NCI-H1092 treated with DMSO at 0.1 percent for 48 hours (cell line): ENCODE data around the gene GLT6D1.

ENCODE experiments used
- DNase-seq: peaks from one replicate; lab custom pipeline; 2025; lab: John Stamatoyannopoulos, UW

Gene GLT6D1

DNA sequence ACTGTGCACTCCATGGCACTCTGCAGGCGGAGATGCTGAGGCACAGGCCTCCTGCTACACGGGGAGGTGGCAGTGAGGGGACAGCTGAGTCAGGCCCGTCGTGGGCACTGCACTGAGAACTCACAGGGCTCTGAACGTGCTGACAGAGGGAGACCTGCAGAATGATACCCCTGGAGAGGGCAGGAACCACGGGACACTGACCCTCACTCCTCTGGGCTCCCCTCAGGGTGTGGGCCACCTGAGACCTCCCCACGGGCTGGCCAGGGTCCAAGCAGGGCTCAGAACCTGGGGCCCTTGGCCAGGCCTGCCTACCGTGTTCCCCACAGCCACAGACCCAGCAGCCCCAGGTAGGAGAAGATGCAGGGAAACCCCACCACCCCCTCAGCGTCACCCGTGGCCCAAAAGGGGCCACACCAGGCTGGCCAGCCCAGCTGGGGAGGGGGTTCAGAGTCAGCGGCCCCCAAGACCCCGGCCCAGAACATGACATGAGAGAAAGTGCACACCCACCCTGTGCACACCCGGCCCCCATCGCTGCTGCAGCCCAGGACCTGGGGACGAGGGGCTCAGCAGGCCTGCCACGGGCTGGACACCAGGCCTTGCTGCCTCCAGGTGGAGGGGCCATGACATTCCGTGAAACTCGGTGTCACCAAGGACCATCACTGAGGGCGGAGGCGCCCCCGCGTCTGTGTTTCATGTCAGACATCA is 30.9 kb downstream of the GLT6D1 start:
- DNase-seq = no peak

DNA sequence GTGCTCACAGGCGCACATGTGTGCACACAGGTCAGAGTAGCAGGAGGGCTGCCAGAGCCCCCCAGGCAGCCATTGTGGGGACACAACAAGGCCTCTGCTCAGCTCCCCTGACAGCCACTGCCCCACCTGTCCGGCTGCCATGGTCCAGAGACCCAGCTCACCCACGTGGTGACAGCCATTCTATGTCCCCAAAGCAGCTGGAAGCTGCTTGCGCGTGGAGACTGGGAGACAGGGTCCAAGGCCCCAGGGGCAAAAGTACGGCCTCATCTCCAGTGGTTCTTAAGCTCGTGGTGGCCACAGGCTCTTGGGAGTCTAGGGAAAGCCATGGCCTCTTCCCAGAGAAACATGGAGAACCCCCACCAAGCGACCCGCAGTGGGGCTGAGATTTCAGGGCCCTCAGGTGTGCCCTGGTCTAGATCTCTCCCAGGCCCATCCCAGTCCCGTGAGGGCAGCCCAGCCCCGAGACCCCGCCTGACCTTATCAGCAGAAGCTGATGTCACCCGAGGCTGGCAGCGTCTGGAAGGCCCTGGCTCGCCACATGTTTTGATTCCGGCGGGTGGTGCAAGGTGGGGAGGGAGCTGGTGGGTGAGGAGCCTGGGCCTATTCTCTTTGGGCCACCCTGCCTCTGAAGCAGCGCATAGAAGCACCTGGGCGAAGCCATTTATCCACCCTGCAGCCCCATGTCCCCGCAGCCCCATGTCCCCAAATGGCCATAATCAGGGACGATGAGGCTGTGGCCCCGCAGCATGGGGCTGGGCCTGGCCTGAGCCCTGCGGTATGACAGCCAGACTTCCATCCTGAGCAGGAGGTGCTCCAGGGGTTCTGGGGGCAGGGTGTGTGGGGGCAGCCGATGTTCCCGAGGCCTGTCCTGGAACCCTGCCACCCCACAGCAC is 31.7 kb downstream of the GLT6D1 start:
- DNase-seq = no peak

DNA sequence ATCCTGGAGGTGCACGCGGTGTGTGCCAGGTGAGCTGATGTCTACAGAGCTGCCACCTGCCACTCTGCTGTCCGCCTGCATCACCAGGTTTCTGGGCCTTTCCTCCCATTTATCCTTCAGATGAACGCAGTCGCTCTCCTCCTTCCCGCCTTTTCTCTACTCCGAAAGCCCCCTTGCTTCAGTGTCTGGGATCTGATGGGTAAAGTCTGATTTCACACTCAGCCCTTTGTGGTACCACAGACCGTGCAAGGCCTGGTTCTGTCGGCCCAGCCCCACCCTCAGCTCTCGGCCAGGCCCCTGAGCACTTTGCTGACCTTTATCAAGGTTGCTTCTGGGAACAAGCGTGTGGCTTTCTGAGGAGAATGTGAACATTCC is 32.5 kb downstream of the GLT6D1 start:
- no peak for DNase-seq

DNA sequence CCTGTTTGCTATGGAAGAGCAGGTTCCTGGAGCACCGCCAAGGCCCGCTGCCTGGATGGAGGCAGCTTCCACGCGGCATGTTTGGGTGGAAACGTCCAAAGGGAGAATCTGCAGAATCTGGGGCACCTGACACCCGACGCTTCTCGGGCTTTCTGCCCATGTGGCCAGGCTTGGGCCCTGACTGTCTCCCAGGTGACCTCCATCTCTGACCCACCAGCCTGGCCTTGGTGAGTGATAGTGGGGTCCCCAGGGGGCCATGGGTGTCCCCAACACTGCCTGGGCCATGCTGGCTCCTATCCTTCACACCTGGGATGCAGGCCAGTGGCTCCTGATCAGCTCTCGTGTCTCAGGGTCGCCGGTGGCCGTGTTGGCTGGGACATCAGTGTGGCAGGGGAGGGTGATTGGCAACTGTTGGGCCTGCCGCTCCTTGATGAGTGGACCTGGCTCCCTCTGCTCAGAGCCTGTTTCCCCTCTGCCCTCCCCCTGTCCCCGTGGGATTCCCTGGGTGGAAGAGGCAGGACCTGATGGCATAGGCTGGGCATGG is 34.0 kb downstream of the GLT6D1 start:
- DNase-seq = no peak

DNA sequence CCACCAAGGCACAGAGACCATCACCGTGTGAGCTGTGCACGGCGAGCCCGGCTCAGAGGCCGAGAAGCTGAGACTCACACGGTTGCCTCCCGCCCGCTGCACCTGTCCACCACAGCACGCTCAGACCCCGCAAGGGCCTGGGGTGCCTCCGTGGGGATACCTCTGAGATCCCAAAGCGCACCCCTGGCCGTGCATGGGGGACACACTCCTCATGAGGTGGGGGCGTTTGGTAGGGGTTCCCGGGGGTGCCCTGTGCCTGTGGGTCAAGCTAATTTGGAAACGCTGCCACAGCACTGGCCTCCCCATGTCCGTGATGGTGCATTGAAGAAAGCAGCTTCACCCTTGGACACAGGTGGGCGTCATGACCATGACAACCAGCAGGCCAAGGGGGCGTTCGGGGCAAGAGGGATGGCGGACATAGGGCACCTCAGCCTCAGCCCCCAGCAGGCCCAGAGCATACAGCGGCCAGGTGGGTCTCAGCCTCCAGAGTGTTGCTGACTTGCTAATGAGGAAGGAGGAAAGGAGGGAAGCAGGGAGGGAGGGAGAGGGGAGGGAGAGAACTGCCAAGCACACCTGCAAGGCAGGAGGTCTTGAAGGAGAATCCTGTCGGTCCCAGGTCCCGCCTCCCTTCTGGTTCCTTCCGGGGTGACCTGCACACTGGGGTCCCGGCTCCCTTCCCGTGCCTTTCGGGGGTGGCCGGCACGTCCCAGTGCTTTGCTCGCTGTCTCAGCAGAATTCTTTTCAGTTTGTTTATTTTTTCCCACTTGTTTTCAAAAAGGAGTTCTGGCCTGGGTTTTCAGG is 34.7 kb downstream of the GLT6D1 start:
- DNase-seq = no peak

DNA sequence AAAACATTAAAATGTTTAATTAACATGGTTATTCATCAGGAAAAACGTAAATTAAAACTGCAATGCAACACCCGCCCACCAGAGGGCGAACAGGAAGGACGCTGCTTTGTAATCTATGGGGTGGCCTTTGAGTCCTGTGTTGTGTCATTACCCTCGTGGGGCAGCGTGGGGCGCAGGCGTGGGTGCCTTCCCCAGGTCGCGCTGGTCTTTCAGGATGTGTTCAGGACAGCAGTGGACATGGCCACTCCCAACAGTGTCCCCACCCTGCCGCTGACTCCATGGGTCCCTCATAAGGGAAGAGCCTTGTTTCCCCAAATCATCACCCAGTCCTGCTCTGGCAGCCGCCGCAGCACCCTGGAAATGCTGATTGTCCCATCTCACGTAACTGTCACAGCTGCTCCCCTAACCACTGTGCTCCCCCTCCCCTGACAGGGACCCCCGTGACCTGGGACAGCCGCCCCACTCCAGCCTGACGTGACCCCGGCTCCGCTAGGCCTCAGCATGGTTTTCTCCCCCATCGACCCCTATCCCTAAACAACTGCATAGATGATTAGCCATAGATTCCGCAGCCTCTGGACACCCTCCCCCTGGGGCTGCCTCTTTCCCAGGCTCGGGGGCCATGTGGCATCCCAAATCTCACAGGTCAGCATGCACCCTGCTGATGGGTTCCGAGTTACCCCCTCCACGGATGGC is 36.4 kb downstream of the GLT6D1 start:
- peak; percentile 5 for DNase-seq

DNA sequence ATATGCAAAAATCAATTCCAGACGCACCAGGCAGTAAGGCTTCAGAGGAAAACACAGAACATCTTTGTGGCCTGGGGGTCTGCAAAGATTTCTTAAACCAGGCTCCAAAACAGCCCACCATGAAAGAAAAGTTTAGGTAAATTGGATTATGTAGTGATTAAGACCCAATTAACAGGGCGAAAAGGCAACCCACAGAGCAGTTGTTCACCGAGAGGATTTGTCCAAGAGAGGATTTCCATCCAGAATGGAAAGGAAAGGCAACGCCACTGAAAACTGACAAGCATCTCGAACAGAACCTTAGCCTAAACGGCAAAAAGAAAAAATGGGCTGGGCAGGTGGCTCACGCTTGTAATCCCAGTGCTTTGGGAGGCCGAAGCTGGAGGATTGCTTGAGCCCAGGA is 37.4 kb downstream of the GLT6D1 start:
- no peak for DNase-seq

DNA sequence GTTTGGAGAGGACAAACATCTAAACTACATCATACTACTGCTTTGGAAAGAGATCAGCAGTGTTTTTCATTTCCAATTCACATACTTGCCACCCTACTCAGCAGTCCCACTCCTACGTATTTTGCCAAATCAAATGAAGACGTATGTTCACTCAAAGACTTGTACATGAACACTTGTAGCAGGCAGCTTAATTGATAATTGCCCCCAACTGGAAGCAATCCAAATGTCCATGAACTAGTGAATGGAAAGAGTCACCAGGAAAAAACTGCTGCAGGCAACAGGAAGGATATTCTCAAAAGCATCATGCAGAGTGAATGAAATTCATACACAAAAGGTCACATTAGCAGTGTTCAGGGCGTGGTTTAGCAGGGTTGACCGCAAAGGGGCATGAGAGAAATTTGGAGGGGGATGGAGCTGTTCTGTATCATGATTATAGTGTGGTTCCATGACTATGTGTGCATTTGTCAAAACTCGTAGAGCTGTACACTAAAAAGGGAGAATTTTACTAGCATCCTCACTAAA is 39.0 kb downstream of the GLT6D1 start:
- no peak for DNase-seq

DNA sequence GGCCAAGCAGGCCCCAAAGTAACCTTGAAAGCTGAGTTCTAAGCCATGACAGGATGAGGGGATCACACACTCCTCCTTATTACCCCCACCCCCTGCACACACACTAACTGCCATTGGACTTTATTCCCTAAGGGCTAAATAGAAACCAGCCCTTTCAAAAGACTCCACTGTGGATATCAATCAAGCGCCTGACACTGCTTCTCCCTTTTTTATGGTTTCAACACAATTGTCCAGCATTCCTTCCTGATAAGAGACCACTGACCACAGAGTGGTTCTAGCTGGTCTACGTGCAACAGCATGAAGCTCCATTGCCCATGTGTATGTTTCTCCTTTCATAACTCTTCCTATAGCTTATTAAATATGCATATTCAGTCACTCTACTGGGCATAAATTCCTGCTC is 43.1 kb downstream of the GLT6D1 start:
- no peak for DNase-seq

DNA sequence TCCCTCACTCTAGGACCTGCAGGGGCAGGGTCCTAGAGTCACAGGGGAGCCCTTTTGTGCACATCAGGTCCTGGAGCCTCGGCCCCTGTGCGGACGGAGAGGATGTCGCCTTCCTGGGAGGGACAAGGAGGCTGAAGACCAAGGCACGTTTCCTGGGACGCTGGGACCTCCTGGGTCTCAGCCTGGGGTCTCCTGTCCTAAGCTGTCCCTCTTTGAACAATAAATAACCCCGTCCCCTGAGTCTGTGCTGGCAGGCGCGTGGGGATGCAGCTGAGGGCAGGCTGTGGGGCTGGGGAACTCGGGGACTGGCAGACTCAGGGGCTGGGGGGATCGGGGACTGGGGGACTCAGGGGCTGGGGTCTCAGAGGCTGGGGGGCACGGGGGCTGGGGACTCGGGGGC is 46.7 kb downstream of the GLT6D1 start:
- DNase-seq = no peak

DNA sequence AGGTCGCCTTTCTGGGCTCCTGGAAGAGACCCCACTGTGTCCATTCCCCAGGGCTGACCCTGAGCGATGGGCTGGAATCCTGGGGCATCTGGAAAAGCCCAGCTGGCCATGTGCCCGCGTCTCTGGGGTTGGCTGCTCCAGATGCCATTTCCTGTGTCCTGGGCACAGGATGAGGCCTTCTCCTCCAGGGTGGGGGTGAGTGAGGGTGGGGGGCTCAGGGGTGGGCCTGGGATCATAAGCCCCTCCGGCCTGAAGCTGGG is 47.1 kb downstream of the GLT6D1 start:
- no peak for DNase-seq

DNA sequence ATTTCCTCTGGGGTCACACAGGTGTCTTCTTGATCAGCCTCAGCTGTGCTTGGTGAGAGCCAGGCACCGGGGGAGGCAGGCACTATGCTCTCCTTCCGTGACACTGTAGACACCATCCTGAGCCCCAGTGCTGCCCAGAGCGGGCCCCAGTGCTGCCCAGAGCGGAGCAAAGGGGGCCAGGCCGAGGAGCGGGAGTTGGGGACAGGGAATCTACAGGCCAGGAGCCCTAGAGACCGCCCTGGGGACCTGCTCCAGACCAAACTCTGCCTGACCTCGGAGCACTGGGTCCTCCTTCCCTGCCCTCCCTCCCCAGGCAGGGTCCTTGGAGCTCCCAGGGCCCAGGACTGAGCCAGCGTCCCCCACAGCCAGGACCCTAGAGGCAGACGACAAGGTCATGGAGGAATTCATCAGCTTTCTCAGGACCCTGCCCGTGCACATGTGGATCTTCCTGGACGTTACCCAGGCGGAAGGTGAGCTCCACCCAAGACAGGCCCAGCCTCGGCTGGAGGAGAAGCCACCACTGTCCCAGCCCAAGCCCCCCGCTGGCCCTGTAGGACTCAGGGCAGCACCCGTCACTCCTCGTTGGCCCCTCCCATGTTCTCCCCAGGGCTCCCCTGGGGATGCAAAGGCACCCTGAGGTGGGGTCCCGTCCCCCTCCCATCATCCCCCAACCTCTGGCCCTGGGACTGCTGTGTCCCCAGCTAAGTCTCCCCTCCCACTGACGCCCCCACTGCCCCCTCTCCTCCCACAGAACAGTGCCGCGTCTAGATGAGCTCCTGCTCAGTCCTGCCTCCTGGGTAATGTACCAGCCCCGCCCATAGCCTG is 47.6 kb downstream of the GLT6D1 start:
- no peak for DNase-seq

DNA sequence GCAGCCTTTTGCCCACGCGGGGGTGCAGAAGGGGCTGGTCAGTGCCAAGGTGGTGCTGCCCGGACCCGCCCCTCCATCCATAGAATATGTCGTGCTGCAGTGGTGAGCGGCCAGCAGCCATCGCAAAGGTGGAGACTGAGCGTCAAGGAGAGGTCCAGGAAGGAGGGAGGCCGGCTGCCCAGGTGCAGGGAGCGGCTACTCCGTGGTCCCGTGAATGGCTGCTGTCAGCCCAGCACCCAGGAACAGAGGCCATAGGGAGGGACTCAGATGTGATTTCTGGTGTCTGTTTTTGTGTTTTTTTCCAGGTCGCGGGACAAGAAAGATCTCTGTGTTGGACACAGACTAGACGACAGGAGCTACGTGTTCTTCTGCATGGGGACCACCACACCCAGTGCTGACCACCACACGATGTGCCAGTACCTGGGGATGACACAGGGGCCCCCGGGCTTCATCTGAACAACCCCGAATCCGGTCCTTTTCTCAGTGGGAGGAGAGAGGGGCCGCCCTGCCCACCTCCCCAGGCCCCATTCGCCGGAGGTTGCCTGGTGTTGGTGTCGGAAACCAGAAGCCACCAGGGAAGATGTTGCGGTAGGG is 48.8 kb downstream of the GLT6D1 start:
- DNase-seq = no peak

DNA sequence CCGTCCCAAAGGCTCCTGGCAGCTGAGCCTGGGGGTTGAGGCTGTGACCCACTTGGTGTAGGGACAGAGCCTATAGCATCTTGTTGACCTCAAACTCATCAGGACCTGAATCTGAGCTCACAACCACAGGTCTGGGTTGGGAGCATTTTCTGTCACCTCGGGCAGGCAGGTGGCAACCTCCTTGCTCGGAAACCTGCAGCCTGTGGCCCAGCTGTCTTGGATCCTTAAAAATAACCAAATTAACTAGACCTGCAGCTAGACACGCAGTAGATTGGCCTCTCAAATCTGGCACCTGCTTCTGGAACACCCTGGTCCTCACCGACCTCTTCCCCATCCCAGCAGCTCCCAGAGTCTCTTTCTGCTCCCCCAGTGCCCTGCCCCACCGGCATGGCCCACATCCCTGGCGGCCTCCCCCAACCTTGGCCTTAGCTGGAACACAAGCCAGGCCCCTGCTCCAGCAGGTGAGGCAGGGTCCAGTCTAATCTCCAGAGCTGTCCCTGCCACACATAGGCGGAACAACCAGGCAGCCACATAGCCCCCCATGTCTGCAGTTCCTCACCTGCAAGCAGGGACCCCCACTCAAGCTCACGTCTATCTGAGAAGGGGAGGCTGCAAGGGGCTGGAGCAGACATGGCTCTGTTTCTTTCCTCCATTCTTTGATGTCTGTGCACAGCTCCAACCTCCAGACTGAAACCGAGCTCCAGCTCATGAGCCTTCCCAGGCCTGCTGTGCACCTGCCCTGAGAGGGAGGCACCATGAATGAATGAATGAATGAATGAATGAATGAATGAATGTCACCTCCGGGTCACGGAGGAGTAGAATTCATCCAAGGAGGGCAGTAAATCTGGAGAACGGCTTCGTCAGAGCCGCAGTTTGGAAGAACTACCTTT is 49.5 kb downstream of the GLT6D1 start:
- DNase-seq = no peak

DNA sequence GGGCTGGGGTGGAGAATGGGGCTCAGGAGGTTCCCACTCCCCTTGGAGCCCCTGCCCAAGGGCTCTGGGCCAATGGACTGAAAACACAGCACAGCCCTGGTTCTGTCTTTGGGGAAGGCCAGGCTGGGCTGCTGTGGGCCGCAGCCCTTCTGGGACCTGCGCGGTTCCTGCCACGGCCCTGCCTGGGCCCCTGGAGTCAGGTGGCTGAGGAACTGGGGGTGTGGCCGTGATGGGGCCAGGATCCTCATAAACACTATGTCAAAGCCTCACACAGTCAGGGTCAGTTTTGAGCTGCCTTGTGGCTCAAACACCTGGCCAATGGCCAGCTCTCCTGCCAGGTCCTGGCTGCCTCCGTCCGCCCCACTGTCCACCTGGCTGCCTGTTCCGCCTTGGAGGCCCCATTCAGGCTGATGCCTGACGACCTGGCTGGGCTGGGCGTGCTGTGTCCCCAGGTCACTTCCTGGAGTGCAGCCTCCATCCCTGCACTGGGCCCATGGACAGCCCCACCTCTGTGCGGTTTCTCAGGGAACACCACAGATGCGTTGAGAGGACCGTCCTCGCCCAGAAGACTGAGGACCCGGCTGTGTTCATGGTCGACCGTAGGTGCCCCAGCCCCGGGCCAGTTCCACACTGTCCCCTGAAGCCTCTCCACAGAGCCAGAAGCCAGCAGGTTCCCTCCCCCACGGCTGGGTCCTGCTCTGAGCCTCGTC is 50.3 kb downstream of the GLT6D1 start:
- no peak for DNase-seq

DNA sequence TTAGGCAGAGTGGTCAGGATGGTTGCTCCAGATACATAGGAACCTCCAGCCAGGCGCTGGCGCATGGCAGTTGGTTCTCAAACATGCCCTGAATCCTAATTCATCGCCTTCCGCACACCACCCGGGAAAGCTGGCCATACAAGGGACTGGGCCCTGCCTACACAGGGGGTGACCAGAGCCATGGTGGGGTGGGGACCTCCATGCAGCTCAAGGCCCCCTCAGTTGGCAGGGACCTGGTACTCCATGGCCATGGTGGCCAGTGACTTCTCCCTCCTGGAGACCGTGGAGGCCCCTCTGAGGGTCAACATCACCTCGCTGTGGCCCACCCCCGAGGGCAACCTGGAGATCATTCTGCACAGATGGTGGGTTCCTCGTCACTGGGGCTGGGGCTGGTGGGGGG is 51.0 kb downstream of the GLT6D1 start:
- no peak for DNase-seq

DNA sequence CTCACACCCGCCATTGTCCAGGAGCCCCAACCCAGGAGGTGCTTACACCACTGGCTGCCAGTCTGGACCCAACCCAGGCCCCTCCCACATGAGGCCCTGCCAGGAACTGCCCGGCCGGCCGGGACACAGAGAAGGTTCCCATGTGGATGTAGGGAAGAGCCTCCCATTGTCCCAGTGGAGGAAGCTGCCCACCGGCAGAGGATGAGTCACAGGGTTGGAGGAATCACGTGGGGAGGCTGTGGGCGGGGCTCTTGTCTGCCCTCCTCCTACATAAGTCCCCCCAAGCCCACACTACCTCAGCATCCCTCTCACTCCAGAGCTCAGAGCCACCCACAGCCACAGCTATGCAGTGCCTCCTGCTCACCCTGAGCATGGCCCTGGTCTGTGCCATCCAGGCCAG is 51.7 kb downstream of the GLT6D1 start:
- DNase-seq = no peak

DNA sequence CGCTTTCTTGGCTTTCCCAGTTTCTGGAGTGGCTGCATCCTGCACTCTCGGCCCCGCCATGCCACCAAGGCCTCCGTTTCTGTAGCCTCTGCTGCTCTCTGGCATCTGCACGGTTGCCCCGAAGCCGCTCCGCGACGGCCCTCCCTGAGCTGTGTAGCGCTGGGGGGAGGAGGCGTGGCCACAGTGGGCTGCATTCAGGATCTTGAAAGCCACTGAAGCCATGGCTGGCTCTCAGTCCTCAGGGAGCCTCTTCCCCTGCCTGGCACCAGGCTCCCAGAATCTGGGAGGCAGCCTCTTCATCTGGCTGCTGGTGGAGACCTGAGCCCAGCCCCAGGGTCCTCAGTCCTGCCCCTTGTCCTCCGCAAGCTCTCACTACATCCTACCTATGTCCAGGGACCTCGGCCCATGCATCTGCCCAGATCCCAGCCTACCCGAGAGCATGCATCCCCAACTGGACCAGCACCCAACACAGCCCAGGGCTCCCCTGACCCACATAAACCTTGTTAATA is 52.7 kb downstream of the GLT6D1 start:
- DNase-seq = no peak

DNA sequence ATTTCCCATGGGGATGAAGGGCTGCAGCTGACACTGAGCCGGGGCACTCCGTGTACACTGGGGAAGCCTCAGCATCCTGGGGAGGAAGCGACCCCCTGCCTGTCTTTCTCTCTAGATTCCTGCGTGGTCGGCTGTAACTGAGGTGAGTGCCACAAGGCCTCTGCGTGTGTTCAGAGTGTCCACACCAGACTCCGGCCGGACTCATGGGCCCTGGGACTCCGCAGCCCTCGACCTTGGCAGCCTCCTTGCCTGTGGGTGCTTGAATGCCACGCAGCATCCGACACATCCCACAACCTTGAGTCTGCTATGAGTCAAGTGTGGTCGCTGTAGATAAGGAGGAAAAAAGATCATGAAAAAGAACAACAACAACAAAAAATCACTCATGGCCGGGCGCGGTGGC is 54.4 kb downstream of the GLT6D1 start:
- DNase-seq = no peak
